Ishikawa (cell line): ENCODE results near the gene PFKP.

Experiments used
- CEBPB ChIP-seq: IDR thresholded peaks from 2 replicates; pipeline ENCODE4 v1.6.1; 2012
- CREB1 ChIP-seq: IDR thresholded peaks from 2 replicates; pipeline ENCODE4 v1.6.1; 2012; ENCODE audit warnings: low read depth
- EGR1 ChIP-seq: IDR thresholded peaks from 2 replicates; pipeline ENCODE4 v1.6.1; 2012
- EP300 ChIP-seq: IDR thresholded peaks from 2 replicates; pipeline ENCODE4 v1.6.1; 2012; ENCODE audit warnings: borderline replicate concordance
- FOXM1 ChIP-seq: IDR thresholded peaks from 2 replicates; pipeline ENCODE4 v1.6.1; 2012; ENCODE audit warnings: low read depth, borderline replicate concordance
- MAX ChIP-seq: IDR thresholded peaks from 2 replicates; pipeline ENCODE4 v1.6.1; 2012
- NFIC ChIP-seq: IDR thresholded peaks from 2 replicates; pipeline ENCODE4 v1.6.1; 2012
- RAD21 ChIP-seq: IDR thresholded peaks from 2 replicates; pipeline ENCODE4 v1.6.1; 2012; ENCODE audit warnings: low read depth
- REST ChIP-seq: IDR thresholded peaks from 2 replicates; pipeline ENCODE4 v1.6.1; 2012; ENCODE audit warnings: low read depth, mild to moderate bottlenecking
- TAF1 ChIP-seq: IDR thresholded peaks from 2 replicates; pipeline ENCODE4 v1.6.1; 2012; ENCODE audit warnings: low read depth, mild to moderate bottlenecking
- TCF12 ChIP-seq: IDR thresholded peaks from 2 replicates; pipeline ENCODE4 v1.6.1; 2012; ENCODE audit warnings: low read depth
- TEAD4 ChIP-seq: IDR thresholded peaks from 2 replicates; pipeline ENCODE4 v1.6.1; 2012
- USF1 ChIP-seq: IDR thresholded peaks from 2 replicates; pipeline ENCODE4 v1.6.1; 2012
- YY1 ChIP-seq: IDR thresholded peaks from 2 replicates; pipeline ENCODE4 v1.6.1; 2012; ENCODE audit warnings: low read depth
- ZBTB7A ChIP-seq: IDR thresholded peaks from 2 replicates; pipeline ENCODE4 v1.6.1; 2012; ENCODE audit warnings: low read depth

PFKP gene

GRCh38 chr10:3128379-3129130 lies 61.2 kb downstream of the PFKP start:
- TF ChIP-seq NFIC, result no peak
- TF ChIP-seq MAX, result no peak
- no peak for TF ChIP-seq RAD21
- TF ChIP-seq TCF12, result no peak
- TF ChIP-seq CREB1, result no peak
- no peak for TF ChIP-seq TAF1
- no peak for TF ChIP-seq EP300
- no peak for TF ChIP-seq CEBPB
- TF ChIP-seq FOXM1, result no peak
- TF ChIP-seq ZBTB7A, result no peak
- TF ChIP-seq USF1, result no peak
- TF ChIP-seq TEAD4, result no peak
- TF ChIP-seq EGR1, result no peak
- no peak for TF ChIP-seq YY1

GRCh38 chr10:3129581-3130340 lies 62.4 kb downstream of the PFKP start:
- TF ChIP-seq YY1, result no peak
- no peak for TF ChIP-seq CEBPB
- no peak for TF ChIP-seq CREB1
- no peak for TF ChIP-seq EGR1
- TF ChIP-seq TCF12, result no peak
- TF ChIP-seq USF1, result no peak
- no peak for TF ChIP-seq REST
- TF ChIP-seq NFIC, result no peak
- no peak for TF ChIP-seq FOXM1
- TF ChIP-seq EP300, result no peak
- no peak for TF ChIP-seq RAD21
- TF ChIP-seq ZBTB7A, result no peak
- TF ChIP-seq TAF1, result no peak
- no peak for TF ChIP-seq TEAD4
- TF ChIP-seq MAX, result no peak

GRCh38 chr10:3131098-3131497 lies 63.8 kb downstream of the PFKP start:
- no peak for TF ChIP-seq FOXM1
- TF ChIP-seq TCF12, result no peak
- TF ChIP-seq YY1, result no peak
- TF ChIP-seq USF1, result no peak
- no peak for TF ChIP-seq RAD21
- TF ChIP-seq TAF1, result no peak
- TF ChIP-seq TEAD4, result no peak
- no peak for TF ChIP-seq MAX
- TF ChIP-seq EP300, result no peak
- no peak for TF ChIP-seq CEBPB
- no peak for TF ChIP-seq CREB1
- TF ChIP-seq EGR1, result no peak
- TF ChIP-seq NFIC, result no peak

- TF ChIP-seq MAX (no peak), ZBTB7A (no peak), YY1 (no peak), TAF1 (no peak), TCF12 (no peak), EGR1 (no peak), TEAD4 (no peak), USF1 (no peak), REST (no peak)
Observed at GRCh38 chr10:3132036-3133025, 65.0 kb downstream of the PFKP start.
